OCI-LY1 (cell line): ENCODE results near the gene GALNT17.

Experiments
- H2AFZ ChIP-seq: fragments of 200-600 bp; sonication (generic), shearing (Covaris generic); 2 replicates; pipeline ENCODE4 v1.6.0; 2014; ENCODE audit warnings: antibody characterized with exemption, mild to moderate bottlenecking, low read length
- H3F3A ChIP-seq: fragments of 200-600 bp; sonication (generic), shearing (Covaris generic); 2 replicates; pipeline ENCODE4 v1.6.0; 2014; ENCODE audit warnings: mild to moderate bottlenecking, antibody characterized with exemption, low read length, moderate library complexity; ENCODE audit not compliant: insufficient read depth
- H3K27ac ChIP-seq: fragments of 200-600 bp; sonication (generic); 2 replicates; pipeline ENCODE4 v1.5.1; 2014; ENCODE audit warnings: low read length, mixed run types, mild to moderate bottlenecking, low read depth; ENCODE audit not compliant: poor library complexity, severe bottlenecking
- H3K27me3 ChIP-seq: fragments of 200-600 bp; sonication (generic); 2 replicates; pipeline ENCODE4 v1.6.0; 2014; ENCODE audit warnings: antibody characterized with exemption, mild to moderate bottlenecking, low read length, moderate library complexity; ENCODE audit not compliant: insufficient read depth
- H3K36me3 ChIP-seq: fragments of 200-600 bp; sonication (generic); 2 replicates; pipeline ENCODE4 v1.6.1; 2014; ENCODE audit warnings: mild to moderate bottlenecking, antibody characterized with exemption, low read length, moderate library complexity, mixed read lengths; ENCODE audit not compliant: insufficient read depth
- H3K4me1 ChIP-seq: fragments of 200-600 bp; sonication (generic); 2 replicates; pipeline ENCODE4 v1.5.1; 2014; ENCODE audit warnings: mild to moderate bottlenecking, low read length, moderate library complexity; ENCODE audit not compliant: insufficient read depth, severe bottlenecking
- H3K4me2 ChIP-seq: fragments of 200-600 bp; sonication (generic), shearing (Covaris generic); 2 replicates; pipeline ENCODE4 v1.6.1; 2014; ENCODE audit warnings: low read length
- H3K4me3 ChIP-seq: fragments of 200-600 bp; sonication (generic); 2 replicates; pipeline ENCODE4 v1.5.1; 2014; ENCODE audit warnings: low read length, low read depth, mild to moderate bottlenecking, mixed read lengths; ENCODE audit not compliant: poor library complexity, severe bottlenecking
- H3K79me2 ChIP-seq: fragments of 200-600 bp; shearing (Covaris generic); 2 replicates; pipeline ENCODE4 v1.6.1; 2016; ENCODE audit warnings: mixed run types, low read length, mixed read lengths; ENCODE audit not compliant: insufficient read depth
- H3K9ac ChIP-seq: fragments of 200-600 bp; sonication (generic), shearing (Covaris generic); 2 replicates; pipeline ENCODE4 v1.6.1; 2014; ENCODE audit warnings: mild to moderate bottlenecking, low read length, mixed read lengths
- H3K9me2 ChIP-seq: fragments of 200-600 bp; sonication (generic), shearing (Covaris generic); 2 replicates; pipeline ENCODE4 v1.6.1; 2014; ENCODE audit warnings: low read depth, mild to moderate bottlenecking, low read length, mixed read lengths
- H3K9me3 ChIP-seq: fragments of 200-600 bp; shearing (Covaris generic); 2 replicates; pipeline ENCODE4 v1.6.1; 2014; ENCODE audit warnings: low read length, mixed read lengths
- H4K20me1 ChIP-seq: fragments of 200-600 bp; sonication (generic), shearing (Covaris generic); 2 replicates; pipeline ENCODE4 v1.6.0; 2016; ENCODE audit warnings: mild to moderate bottlenecking, low read length; ENCODE audit not compliant: insufficient read depth
- CTCF ChIP-seq: fragments of 200-600 bp; sonication (generic), shearing (Covaris generic); IDR thresholded peaks from 2 replicates; pipeline ENCODE4 v1.5.1; 2017; ENCODE audit warnings: mild to moderate bottlenecking, antibody characterized with exemption, low read length, moderate library complexity, mixed read lengths
- EZH2 ChIP-seq: fragments of 200-600 bp; sonication (generic), shearing (Covaris generic); IDR thresholded peaks from 2 replicates; pipeline ENCODE4 v1.8.0; 2017; ENCODE audit warnings: borderline replicate concordance, mixed run types, mild to moderate bottlenecking, antibody characterized with exemption, low read length, moderate library complexity, mixed read lengths

GALNT17 gene

GRCh38 chr7:71326595-71326994, 194.7 kb downstream of the GALNT17 start:
- no peak overlapping the region for H2AFZ ChIP-seq
- no peak overlapping the region for H3K4me3 ChIP-seq
- H3K36me3 ChIP-seq, result no peaks in the 10 kb centered on the region
- no peaks in the 10 kb centered on the region for H3K4me1 ChIP-seq
- no peak for TF ChIP-seq CTCF
- no peak for TF ChIP-seq EZH2
- no peaks in the 10 kb centered on the region for H4K20me1 ChIP-seq
- no peaks in the 10 kb centered on the region for H3K27me3 ChIP-seq
- no peak overlapping the region for H3K27ac ChIP-seq
- H3K9me3 ChIP-seq, result no peaks in the 10 kb centered on the region
- no peaks in the 10 kb centered on the region for H3K79me2 ChIP-seq
- no peaks in the 10 kb centered on the region for H3K9me2 ChIP-seq
- no peaks in the 10 kb centered on the region for H3F3A ChIP-seq
- H3K4me2 ChIP-seq, result no peak overlapping the region
- H3K9ac ChIP-seq, result no peak overlapping the region

DNA sequence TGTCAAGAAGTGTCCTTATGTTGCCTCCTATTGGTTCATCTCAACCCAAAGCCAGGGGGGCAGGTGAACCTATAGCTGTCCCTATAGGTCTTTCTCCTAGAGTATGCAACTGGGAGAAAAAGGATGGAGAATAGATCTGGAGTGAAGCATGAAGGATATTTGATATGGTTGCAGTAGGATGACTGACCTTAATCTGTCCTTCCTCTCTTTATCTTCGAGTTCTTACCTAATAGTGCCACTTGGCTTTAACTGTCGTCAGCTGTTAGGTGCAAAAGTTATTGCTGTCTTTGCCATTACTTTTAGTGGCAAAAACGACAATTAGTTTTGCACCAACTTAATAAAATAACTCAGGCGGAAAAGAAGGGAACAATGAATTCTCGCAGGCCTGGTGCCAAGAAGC, 196.0 kb downstream of the GALNT17 start:
- TF ChIP-seq EZH2 (no peak), CTCF (no peak)
- Histone ChIP-seq H2AFZ (no peak overlapping the region), H3K9ac (no peak overlapping the region), H3F3A (no peaks in the 10 kb centered on the region), H4K20me1 (no peaks in the 10 kb centered on the region), H3K27me3 (no peaks in the 10 kb centered on the region), H3K4me1 (no peaks in the 10 kb centered on the region), H3K9me3 (no peaks in the 10 kb centered on the region), H3K27ac (no peak overlapping the region), H3K79me2 (no peaks in the 10 kb centered on the region), H3K9me2 (no peaks in the 10 kb centered on the region), H3K36me3 (no peaks in the 10 kb centered on the region), H3K4me3 (no peak overlapping the region), H3K4me2 (no peak overlapping the region)

GRCh38 chr7:71329030-71329660, 197.2 kb downstream of the GALNT17 start:
- H3K9me2 ChIP-seq, result no peaks in the 10 kb centered on the region
- no peaks in the 10 kb centered on the region for H3K36me3 ChIP-seq
- no peaks in the 10 kb centered on the region for H3K4me1 ChIP-seq
- no peaks in the 10 kb centered on the region for H3K9me3 ChIP-seq
- no peak overlapping the region for H2AFZ ChIP-seq
- H3F3A ChIP-seq, result no peaks in the 10 kb centered on the region
- no peaks in the 10 kb centered on the region for H3K79me2 ChIP-seq
- H3K4me2 ChIP-seq, result no peak overlapping the region
- H4K20me1 ChIP-seq, result no peaks in the 10 kb centered on the region
- H3K4me3 ChIP-seq, result no peak overlapping the region
- H3K27me3 ChIP-seq, result no peaks in the 10 kb centered on the region
- no peak overlapping the region for H3K9ac ChIP-seq
- H3K27ac ChIP-seq, result no peak overlapping the region
- no peak for TF ChIP-seq CTCF
- no peak for TF ChIP-seq EZH2
